Measurements from ENCODE around the gene FBN3.

Gene FBN3

DNA sequence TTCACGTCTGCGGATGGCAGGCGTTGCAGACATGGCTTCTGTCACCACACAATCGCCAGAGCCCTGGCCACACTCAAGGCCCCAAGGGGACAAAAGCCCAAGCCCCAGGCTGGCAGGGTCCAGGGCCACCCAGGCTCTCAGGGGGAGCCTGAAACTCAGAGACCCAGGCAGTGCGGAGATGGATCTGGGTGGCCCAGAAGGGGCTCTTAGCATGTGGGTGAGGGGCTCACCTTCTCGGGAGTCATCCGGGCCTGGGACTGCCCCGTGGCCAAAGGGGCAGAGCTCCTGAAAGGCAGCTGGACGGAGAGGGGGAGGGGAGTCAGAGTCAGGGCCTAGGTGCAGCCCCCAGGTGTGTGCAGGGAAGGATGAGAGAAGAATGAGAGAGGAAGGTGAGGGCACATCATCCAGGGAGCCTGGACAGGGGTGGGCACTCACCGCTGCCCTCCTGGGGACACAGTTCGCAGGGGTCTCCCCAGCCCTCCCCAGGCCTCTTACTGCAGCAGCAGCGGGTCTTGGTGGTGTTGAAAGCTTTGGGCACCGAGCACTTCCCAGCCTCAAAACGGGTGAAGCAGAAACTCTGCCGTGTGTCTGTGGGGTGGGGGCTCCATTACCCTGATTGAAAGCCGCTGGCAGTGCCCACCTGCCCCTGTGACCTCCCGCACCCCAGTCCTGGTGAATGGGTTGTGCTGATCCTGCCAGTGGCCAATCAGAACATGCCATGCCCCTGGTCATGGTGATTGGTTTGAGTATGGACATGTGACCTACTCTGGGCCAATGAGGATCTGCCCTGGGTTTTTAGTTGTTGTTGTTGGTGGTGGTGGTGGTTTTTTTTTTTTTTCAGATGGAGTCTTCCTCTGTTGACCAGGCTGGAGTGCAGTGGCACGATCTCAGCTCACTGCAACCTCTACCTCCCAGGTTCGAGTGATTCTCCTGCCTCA lies 59.5 kb downstream of the FBN3 start:
- DNase-seq (ENCODE audit: low read depth) = no peak

DNA sequence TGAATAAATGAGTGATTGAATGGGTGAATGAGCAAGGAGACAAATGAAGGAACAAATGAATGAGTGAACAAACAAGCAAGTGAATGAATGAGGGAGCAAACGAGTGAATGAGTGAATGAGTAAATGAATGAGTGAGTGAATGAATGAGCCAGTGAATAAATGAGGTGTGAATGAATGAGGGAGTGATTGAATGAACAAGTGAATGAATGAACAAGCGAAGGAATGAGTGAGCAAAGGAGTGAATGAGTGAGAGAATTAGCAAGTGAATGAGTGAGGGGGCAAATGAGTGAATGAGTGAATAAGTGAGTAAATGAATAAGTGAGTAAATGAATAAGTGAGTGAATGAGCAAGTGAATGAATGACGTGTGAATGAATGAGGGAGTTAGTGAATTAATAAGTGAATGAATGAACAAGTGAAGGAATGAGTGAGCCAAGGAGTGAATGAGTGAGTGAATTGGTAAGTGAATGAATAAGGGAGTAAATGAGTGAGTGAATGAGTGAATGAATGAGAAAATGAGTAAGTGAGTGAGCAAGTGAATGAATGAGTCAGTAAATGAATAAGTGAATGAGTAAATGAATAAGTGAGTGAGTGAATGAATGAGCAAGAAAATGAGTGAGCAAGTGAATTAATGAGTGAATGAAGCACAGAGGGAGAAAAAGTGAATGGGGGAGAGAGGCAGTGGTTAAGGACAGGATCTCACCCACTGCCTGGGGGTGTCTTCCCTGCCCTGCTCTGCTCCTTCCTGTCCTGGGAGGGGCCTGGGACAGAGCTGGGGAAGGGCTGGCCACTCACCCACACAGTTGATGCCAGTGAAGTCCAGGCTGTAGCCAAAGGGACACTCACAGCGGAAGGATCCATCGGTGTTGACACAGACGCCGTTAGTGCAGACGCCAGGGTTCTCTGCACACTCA lies 60.4 kb downstream of the FBN3 start:
- DNase-seq (ENCODE audit: low read depth) = no peak

DNA sequence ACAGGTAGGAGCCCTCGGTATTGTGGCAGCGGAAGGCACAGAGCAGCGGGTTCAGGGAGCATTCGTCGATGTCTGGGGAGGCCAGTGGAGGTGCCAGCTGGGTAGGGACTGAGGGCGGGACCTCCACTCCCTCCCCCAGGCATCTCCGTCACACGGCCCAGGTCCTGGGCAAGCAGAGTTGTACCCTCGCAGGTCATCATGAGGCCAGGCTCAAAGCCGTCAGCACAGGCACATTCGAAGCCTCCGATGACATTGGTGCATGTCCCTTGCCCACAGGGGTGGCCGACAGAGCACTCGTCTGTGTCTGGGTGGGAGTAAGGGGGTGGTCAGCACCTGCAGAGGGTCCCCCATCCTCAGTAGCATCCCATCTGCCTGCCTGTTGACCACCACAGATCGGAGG lies 61.5 kb downstream of the FBN3 start:
- DNase-seq (ENCODE audit: low read depth) = no peak

DNA sequence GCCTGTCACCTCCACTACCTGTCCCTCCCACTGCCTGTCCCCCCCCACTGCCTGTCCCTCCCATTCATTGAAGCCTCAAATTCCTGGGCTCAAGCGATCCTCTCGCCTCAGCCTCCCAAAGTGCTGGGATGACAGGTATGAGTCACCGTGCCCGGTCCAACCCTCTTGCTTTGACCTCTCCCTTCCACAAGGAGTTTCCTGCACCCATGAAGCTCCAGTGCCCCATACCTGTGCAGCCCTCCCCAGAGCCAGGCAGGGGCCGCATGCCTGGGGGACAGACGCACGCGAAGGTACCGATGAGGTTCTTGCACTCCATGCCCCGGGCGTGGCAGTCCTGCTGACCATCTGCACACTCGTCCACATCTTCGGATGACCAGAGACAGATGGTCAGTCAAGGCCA lies 62.5 kb downstream of the FBN3 start:
- DNase-seq (ENCODE audit: low read depth) = no peak

DNA sequence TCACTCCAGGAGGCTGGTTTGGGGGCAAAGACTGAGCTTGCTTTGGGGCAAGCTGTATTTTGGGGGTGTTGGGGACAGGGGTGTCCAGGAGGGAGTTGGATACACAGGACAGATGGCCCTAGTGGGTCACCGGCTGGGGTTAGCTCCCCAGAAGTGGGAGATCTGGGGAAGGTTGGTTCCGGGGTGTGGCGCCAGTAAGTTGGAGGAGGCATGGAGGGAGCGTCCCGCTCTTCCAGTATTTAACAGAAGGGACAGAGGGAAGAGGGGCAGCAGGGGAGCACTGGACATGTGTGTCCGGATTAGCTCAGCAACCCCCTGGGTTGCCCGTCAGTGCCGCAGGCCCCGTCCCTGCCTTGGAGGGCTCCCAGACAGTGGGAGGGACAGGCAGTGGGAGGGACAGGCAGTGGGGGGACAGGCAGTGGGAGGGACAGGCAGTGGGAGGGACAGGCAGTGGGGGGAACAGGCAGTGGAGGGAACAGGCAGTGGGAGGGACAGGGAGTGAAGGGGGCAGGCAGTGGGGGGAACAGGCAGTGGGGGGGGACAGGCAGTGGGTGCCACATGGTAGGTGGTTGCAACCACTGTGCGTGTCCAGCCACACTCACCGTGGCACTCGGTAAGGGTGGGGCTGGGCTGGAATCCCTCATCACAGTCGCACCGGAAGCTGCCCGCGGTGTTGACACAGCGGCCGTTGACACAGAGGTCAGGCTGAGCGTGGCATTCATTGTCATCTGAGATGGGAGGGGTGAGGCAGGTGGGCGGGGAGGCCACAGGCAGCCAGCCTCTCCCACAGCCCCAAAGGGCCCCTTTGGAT lies 63.6 kb downstream of the FBN3 start:
- DNase-seq (ENCODE audit: low read depth) = no peak

DNA sequence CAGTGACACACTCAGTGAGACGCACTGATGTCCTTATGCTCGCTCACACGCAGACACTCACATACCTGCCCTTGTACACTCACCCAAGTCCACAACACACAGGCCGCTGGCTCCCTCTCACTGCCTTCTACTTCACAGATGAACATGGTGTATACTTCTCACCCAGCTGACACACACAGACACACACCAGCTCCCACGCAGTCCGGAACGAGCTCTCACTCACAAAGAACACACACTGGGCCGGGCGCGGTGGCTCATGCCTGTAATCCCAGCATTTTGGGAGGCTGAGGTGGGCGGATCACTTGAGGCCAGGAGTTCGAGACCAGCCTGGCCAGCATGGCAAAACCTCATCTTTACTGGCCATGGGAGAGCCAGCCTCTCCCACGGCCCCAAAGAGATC lies 65.2 kb downstream of the FBN3 start:
- DNase-seq (ENCODE audit: low read depth) = no peak

DNA sequence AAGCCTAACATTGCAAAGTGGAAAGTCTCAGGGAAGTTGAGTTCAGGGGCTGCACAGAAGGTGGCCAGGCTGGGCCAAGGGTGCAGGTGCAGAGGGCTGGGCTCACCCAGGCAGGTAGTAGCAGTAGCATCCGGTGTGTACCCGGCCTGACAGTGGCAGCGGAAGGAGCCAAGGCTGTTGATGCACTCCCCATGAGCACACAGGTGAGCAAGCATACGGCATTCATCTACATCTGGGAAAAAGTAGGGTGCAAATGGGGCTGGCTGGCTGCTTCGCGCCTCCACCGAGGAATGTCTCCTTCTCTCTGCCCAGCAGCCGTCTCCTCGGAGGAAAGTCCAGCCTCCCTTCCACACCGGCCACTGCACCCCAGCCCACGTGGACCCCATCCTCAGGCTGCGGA lies 66.3 kb downstream of the FBN3 start:
- DNase-seq (ENCODE audit: low read depth) = no peak

DNA sequence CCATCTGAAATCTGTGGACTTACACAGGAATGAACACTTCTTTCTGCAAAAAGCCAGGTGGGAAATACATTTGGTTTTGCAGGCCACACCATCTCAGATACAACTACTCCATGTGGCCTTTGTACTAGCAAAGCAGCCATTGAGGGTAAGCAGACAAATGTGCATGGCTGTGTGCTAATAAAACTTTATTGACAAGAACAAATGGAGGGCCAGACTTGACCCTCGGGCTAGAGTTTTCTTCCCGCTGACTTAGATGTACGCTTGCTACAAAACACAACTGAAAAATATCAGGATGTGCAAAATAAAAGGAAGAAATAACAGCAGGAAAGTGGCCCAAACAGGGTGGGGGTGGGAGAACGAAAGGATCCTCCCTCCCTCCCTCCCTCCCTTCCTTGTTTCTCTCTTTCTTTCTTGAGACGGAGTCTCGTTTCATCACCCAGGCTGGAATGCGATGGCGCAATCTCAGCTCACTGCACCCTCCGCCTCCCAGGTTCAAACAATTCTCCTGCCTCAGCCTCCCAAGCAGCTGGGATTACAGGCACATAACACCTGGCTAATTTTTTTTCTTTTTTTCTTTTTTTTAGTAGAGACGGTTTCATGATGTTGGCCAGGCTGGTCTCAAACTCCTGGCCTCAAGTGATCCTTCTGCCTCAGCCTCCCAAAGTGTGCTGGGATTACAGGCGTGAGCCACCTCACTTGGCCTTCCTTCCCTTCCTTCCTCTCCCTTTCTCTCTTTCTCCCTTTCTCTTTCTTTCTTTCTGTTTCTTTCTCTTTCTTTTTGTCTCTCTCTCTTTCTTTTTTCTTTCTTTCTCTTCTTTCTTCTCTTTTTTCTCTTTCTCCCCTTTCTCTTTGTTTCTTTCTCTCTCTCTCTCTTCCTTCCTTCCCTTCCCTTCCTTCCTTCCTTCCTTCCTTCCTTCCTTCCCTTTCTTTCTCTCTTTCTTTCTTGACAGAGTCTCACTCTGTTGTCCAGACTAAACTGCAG lies 67.5 kb downstream of the FBN3 start:
- no peak for DNase-seq (ENCODE audit: low read depth)

DNA sequence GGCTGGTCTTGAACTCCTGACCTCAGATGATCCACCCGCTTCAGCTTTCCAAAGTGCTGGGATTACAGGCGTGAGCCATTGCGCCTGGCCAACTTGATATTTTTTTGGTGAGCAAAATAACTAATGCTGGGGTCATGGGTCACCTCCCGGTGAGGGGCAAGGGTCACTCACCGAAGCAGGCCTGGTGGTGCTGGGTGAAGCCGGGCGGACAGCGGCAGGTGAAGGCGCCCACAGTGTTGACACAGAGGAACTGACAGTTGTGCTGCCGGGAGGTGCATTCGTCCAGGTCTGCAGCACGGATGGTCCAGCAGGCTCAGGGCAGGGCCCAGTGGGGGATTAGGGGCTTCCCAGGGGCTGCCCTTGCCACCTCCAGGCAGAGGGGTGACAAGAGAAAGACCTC lies 68.6 kb downstream of the FBN3 start:
- DNase-seq (ENCODE audit: low read depth) = no peak

DNA sequence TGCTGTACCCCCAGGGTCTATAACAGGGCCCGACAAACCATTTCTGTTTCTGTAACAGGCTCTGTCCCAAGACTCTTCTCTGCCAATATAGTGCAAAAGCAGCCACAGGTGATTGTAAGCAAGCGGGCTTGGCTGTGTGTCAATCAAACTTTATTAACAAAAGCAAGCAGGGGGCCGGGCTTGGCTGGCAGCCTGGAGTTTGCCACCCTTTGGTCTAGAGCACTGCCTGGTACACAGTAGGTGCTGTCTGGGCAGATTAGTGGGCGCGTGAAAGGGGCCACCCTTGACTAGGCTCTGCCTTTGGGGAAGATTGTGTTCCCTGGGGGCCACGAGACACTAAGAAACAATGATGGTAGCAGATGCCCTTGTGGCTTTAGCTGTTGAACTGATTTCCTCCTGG lies 69.4 kb downstream of the FBN3 start:
- no peak for DNase-seq (ENCODE audit: low read depth)

DNA sequence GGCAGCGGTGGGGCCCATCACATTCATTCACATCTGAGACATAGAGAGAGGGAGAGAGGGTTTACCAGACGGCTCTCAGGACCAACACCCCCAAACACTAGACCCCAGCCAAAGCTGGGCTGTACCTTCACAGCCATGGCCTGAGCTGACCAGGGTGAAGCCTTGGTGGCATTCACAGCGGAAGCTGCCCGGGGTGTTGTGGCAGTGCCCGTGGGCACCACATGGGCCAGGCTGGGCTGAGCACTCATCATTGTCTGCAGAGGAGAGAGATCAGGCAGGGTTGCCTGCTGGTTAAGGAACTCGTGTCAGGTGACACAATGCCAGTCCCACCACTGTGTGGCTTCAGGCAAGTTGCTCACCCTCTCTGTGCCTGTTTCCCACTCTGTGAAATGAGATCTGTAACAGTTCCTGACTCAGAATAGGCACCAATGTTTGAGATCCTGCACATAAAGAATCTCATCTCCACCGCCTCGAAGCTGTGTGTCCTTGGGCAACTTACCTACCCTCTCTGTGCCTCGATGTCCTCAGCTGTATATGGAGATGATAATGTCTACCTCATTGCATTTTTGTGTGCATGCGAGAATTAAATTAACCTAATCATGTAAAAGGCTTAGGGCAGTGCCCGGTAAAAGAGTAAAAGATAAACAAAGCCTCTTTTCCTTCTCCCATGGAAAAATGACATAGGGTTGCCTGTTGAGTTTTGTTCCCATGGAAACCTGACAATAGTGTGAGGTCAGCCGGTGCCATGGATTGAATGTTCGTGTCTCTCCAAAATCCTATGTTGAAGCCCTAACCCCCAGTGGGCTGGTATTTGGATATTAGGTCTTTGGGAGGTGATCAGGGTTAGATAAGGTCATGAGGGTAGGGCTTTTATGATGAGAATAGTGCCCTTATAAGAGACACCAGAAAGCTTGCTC lies 74.0 kb downstream of the FBN3 start:
- no peak for DNase-seq (ENCODE audit: low read depth)

DNA sequence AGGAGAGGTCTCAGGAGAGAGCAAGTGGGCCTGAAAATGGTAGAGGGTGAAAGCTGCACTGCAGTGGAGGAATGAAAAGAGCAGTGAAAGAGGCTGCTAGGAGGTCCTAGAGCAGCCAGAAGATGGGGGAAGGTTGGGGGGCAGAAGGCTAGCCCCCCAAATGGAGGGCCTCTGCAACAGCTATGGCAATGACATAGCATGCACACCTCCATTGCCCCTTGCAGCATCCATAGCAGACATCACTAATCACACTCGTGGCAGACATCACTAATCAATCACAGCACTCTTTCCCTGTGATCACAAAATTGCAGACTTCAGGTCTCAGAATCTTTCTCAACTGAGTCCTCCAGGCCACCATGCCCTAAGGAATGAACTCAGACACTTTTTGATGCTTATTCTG lies 74.9 kb downstream of the FBN3 start:
- DNase-seq (ENCODE audit: low read depth) = no peak

DNA sequence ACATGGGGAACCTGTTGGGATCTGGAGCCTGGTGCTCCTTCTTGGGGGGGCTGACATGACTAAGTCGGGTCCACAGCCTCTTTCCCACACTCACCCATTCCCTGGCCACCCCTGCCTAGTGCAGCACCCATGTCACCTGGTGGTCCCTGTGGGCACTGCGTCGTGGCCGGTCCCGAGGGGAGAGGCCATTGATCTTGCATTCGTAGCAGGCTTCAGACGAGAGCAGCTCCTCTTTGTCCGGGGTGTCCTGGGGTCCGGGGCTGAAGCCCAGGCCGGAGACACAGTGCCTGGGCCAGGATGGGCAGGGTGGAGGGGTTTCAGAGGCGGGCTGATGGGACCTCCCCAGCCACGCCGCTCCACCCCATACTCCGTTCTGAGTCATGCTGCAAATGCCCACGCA lies 77.5 kb downstream of the FBN3 start:
- DNase-seq (ENCODE audit: low read depth) = no peak

DNA sequence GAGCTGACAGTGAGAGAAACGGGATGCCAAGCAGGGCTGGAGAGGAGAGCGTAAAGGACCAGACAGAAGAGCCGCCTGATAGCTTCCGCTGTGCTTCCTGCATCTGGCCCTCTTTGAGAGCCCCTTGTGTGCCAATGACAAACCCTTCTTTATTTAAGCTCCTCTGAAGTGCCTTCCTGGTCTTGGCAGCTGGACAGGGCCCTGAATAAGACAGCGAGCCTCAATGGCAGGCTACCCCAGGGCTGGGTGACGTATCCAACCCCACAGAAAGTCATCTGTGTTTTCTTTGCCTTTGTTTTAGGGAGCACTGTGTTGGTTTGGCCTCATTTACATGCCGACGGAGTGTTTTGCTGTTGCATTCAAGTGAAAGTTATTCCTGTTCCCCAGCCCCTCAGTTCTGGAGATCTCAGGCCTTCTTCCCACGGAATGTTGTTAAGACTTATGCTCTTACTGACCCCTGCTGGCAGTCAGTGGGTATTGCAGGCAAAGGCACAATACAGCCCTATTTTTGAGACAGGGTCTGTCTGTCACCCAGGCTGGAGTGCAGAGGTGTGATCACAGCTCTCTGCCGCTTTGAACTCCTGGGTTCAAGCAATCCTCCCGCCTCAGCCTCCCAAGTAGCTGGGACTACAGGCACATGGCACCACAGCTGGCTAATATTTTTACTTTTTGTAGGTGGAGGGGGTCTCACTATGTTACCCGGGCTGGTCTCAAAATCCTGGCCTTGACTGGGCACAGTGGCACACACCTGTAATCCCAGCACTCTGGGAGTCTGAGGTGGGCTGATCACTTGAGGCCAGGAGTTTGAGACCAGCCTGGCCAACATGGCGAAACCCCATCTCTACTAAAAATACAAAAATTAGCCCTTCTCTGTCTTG lies 80.1 kb downstream of the FBN3 start:
- DNase-seq (ENCODE audit: low read depth) = no peak

DNA sequence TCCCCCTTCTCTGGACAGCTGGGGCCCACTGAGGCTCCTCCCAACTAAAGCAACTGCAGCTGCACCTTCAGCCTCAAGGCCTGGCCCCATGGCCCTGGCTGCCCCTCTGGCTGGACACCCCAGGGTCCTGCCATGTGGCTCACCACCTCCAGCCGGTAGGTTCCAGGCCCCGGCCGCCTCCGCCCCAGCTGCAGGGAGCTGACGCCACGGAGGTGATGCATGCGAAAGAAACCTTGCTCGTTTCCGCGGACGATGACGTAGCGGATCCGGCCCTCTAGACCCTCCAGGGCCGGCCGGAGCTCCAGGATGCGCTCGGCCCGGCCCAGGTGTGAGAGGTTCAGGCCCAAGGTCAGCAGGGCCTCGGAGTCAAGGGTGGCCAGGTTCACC lies 83.5 kb downstream of the FBN3 start:
- no peak for DNase-seq (ENCODE audit: low read depth)

DNA sequence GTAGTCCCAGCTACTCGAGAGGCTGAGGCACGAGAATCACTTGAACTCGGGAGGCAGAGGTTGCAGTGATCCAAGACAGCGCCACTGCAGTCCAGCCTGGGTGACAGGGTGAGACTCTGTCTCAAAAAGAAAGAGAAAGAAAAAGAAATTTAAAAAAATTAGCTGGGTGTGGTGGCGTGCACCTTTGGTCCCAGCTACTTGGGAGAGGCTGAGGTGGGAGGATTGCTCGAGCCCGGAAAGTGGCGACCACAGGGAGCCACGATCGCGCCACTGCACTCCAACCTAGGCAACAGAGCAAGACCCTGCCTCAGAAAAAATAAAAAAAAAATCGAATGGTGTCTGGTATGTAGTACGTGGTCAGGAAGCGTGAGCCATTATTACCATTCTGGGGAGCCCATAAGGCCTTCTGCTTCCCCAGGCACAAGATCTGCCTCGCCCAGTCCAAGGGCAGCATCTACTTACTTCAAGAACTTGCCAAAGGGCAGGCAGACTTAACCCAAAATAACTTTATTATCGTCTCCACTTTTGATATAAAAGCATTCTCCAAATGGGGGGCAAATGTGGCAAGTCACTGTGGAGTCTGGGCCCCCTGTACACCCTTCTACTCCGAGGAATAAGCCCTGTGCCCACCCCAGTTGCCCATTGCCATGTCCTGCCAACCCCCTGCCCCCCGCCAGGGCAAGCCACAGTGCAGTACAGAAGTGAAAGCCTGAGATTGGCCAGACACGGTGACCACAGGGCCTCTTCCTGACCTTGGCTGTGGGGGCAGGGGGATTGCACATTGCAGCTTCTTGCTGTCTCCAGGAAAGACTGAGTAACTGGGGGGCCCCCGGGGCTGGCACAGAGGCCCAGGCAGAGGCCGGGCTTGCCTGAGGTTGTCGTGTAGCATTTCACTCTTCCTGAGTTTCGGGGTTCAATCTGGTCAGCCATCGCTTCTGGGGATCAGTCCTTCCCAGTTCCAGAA lies 84.2 kb downstream of the FBN3 start:
- DNase-seq (ENCODE audit: low read depth) = no peak

DNA sequence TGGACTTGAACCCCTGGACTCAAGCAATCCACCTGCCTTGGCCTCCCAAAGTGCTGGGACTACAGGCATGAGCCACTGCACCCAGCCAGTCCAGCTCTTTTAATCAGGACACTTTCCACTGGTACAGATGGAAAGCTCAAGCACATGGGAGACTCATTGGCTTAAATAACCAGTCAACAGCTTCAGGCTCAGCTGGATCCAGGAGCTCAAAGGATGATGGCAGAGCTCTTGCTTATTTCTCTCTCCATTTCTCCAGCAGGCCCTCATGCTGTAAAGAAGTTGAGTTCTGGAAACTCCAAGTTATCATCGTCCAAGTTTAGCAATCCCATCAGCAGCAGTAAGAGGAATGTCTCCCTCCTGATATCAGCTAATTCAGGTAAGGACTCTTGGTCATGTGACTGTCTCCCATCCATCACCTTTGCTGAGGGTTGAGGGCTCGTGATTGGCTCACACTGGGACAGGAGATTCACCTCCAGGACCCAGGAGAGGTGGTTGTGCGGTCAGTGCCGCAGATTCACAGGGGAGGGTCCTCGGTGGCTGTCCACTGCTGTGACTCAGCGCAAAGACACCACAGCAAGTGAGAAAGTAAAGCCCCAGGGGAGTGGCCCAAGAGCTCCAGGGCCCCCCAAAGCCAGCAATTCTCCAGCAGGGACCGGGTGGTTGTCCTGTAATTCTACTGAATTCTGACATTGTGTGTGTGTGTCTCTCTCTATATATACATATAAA lies 91.7 kb downstream of the FBN3 start:
- no peak for DNase-seq (ENCODE audit: low read depth)

Data from fibroblast of the conjunctiva (primary cell).